HG03558 (cell line): ENCODE data around the gene PTPN4.

ENCODE experiments used
- ATAC-seq: cut with Tn5 transposase; IDR thresholded peaks from one replicate; pipeline ENCODE4 v1.9.1; 2021; ENCODE audit warnings: moderate number of reproducible peaks; ENCODE audit not compliant: unreplicated experiment; ENCODE audit errors: extremely low read depth

The PTPN4 gene

DNA sequence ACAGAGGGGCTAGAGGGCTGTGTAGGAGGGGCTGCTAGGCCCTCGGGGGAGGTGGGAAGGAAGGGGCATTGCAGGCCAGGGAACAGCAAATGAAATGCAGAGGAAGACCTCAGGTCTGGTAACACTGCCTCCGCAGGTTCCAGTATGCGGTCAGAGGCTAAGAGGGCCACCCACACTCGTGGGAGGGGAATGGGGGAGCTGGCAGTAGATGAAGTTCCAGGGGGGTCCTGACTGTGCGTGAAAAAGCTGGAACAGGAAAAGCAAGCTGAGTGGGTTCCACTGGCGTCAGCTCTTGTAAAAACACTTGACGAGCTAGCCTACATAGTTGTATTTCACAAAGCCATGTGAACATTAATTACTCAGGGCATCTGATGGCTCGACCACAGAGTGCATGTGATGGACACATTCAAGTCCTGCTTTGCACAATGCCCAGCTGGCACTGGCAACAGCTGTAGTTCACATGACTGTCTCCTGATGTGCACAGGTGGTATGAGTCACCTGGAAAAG lies 29.0 kb upstream of the PTPN4 start:
- no peak for ATAC-seq

DNA sequence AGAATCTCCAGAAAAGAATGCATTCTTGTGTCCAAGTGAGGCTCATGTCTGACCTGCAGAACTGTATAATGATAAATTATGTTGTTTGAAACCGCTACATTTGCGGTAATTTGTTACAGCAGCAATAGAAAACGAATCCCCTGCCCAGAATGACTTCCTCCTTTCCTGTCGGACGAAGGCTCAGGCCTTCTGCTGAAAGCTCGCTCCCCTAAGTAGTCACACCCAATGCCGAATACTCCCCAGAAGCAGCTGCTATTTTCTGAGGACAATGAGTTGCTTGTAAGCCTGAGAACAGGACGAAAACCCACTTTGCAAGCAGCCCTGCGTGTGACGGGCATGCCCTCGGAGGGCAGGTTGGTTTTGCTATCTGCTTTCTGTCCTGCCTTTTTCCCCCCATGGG lies 27.7 kb upstream of the PTPN4 start:
- ATAC-seq: no peak

DNA sequence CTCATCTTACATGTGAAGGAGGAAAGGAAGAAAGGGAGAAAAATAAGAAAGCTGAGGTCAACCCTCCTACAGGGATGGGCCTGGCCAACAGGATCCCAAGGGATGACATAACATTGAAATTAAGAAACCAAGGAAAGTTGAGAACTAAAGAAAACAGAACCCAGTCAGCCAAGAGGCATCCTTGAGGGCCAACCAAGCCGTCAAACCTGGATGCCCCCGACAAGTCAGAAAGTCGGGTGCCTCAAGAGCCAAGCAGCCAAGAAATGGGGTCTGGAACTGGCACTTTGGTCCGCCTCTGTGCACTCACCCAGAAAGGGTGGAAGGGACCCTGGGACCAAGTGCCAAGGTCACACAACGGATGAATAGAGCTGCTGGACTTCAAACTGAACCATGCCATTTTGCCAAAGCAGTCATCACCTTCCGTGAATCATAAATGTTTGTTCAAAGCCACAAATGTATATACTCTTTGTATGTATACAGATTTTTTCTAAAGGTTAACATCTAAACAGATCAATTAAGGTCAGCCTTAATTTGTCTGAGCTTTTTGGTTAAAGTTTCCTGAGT lies 27.0 kb upstream of the PTPN4 start:
- ATAC-seq: no peak

DNA sequence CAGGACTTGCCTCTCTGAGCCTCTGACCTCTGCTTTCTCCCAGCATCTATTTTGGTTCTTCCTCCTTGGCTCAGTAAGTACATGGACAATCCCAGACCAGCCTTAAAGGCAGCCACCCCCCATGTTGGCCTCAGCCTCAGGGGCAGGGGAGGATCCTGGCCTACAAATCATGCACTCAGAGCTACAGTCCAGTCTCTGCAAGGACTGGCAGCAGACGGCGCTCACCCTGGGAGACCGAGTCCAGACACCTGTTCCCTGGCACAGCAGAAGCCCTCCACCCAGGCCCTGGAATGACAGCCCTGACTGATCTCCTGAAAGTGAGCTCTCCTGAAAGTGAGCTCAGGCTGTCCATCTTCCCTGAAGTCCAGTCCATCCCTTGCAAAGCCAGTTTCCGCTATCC lies 25.7 kb upstream of the PTPN4 start:
- no peak for ATAC-seq

DNA sequence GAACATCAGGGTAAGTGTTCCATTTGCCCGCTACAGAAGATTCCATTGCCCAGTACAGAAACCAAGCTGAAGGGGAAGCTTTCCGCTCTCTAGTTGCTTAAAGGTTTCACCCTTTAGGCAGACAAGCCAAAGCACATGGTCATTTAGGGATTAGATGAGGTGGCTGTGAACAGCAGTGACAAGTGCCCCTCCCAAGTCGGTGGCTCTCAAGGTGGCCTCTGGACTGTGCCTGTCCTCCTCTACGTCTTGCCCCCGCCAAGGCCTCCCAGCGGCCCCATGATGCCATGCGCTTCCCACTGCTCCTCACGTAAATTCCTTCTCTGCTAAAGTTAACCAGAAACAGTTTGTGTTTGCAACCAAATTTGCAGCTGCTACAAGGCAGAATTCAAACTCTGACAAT lies 24.2 kb upstream of the PTPN4 start:
- ATAC-seq: no peak

DNA sequence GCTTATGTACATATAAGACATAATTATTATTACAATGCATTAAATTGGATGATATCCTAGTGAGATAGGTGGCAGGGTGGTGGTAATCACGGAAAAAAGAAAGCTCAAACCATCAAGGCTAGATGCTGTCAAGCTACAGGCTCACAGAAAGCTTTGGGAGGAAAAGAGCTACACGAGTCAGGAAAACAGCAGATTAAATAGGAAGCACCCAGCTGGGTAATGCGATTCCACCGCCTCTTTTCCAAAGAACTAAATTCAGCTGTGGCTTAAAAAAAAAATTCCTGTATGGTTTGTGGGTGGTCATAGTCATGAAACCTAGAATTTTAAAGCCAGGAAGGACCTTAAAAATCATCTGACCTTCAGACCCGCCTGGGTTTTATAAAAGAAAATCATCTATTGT lies 23.7 kb upstream of the PTPN4 start:
- ATAC-seq: no peak

DNA sequence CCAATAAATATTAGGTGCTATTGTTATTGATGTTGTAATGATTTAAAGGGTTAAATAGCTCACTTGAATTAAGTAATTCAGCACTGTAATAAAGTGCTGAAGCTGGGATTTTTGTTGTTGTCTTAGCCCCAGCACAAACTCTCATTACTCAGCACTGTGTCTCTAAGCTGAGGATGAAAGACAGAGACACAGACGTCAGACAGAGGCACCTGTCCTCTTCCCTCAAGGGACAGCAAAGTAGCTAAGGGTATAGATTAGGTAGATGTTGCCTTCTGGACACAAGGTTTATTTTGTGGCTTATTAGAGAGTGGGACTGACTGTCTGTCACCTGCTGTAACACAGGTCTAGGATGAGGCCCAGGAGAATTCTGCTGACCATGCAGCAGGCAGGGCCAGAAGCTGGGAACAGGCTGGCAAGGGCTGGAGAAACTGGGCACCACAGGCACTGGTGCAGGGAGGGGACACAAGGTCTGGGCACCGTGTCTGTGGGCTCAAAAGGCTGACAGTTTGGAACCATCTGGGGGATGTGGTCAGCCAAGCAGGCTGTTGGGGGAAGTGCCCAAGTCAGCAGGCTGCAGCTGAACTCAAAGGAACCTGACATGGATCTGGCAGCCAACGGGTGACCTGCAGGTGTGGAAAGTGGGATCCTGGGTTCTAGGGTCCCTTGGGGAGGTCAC lies 20.0 kb upstream of the PTPN4 start:
- ATAC-seq: no peak

DNA sequence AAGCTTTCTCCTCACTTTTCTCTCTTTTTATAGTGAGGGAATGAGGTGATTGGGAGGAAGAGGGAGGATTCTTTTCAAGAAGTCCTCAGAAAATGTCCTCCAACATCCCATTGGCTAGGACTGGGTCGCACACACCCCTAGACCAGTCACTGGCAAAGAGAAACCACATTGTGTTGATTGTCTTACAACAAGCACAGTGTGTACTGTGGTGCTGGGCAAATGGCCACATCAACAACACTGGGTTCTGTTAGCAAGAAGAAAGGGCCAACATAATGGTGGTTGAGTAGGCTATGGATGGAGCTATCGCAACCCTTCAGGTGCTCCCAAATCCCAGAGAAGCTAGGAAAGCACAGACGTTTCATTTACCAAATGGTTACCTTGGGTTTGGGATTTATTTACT lies 18.7 kb upstream of the PTPN4 start:
- ATAC-seq: no peak

DNA sequence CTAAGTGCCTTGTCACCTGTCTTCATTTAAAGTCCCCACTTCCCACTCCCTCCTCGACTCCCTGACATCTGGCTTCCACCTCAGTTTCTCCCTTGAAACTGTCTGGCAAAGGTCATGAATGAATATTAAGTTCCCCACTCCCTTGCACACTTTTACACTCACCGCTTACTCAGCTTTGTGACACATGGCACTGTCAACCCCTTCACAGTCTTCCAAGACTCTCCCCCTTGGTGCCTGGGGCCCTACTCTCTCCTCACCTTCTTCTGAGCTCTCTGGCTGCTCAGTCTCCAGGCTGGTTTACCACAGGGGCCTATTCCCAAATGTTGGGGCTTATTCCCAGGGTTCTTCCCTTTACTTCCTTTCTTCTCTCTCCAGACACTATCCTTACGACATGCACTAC lies 17.9 kb upstream of the PTPN4 start:
- ATAC-seq: no peak

DNA sequence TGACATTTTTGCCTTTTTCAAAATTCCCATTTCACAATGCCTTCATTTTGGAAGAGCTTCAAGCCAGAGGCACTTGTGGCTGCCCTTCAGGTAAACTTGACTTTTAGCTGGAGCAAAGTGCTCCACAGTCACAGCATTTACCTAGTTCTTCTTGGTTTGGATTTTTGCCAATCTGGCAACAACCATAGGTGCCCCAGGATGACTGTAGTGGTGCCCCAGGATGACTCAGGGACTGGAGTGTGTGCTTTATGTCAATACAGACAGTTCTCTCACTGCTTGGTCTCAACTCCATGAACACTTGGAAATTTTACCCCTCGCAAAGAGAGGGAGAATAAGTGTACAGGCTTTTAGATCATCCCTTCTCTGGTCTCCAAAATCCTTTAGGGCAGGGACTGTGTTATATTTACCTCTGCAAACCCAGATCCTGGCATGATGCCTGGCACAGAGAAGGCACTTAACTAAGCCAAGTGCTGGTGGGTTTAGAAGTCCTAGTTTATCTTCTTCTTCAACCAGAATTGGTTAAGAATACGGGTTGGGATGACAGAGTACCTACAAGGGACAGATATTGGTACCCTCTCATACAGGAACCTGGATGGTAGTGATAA lies 15.3 kb upstream of the PTPN4 start:
- ATAC-seq: no peak

DNA sequence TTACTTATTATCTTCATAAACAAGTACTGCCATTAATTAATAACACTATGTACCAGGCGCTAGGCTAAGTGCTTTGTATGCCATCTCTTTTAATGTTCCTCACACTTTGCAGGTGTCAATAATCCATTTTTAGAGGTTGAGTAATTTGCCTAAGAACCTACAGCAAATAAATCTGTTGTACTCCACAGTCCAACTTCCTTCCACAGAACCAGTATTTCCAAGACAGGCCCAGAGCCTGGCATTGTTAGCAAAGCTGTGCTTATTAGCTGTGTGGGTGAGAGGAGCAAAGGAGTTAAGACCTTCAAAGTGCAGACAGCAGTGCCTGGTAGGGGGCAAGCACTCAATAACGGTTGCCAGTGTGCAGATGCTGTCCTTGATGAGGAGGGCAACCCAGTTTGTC lies 14.2 kb upstream of the PTPN4 start:
- no peak for ATAC-seq

DNA sequence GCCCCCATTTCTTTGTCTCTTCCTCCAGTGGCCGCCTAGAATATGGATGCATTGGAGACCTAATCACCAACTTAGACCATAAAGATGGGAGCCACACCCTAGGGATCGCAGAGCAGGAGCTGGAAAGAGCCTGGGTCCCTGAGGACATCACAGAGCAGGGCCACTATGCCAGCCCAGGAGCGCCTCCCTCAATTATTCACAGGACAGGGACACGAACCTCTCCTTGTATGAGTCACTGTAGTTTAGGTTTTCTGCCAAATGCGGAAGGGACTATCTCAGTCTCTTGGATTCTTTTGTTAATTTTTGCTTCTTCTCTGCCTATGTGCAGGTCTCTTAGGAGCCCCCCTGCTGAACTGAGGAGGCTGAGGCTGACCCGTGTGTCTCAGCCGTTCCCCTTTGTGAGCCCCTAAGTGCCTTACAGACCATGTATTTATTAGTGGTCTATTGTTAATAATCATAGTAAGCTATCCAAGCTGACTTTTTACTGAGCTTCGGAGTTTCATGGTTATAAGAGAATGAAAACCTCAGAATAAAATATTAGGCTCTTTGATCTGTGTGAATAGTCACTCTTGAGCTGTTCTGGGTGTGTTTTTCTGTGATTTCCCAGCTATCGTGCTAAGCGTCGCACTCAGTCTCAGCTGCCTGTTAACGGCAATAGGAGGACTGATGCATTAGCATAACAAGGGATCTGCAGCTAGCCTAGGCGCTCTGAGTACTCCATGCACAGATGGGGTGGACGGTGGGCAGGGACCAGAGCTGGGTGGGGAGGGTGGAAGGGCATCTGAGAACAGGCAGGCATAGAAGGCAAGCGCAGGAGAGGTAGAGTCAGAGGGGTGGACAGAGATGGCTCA lies 12.7 kb upstream of the PTPN4 start:
- no peak for ATAC-seq

DNA sequence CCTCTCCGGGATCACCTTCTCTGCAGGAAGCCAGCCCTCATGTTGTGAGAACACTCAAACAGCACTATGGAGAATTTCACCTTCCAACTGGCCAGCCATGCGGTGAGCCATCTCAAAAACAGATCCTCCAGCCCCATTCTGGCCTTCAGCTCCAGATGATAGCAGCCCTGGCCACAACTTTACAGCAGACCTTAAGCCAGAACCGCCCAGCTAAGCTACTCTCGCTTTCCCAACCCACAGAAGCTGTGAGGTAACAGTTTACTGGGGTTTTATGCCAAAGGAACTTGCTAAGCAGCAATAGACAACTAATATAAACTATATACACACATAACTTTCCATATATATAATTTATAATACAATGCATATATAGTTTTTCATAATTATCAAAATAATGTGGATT lies 11.6 kb upstream of the PTPN4 start:
- no peak for ATAC-seq

DNA sequence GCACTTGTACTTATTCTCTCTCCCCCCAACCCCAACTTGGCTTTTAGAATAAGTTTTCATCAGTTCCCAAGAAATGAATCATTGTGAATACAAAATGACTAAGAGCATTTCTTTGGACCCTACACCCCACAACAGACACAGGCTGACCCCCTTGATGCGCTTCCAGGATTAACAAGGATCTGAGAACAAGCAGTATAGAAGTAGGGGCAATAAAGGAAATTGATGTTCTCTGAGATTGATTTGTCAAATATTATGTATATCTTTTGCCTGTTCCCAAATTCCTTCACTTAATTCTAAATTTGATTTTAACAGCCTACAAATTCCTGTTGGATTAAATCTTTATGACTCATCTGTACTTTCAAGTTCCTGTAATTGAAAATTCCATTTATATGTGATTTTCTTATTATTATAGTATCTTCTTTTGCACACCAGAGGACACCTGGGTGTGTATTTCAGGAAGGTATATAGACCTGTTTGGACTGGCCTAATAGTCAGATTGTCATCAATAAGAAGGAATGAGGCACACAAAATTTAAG lies 10.2 kb upstream of the PTPN4 start:
- ATAC-seq: no peak

DNA sequence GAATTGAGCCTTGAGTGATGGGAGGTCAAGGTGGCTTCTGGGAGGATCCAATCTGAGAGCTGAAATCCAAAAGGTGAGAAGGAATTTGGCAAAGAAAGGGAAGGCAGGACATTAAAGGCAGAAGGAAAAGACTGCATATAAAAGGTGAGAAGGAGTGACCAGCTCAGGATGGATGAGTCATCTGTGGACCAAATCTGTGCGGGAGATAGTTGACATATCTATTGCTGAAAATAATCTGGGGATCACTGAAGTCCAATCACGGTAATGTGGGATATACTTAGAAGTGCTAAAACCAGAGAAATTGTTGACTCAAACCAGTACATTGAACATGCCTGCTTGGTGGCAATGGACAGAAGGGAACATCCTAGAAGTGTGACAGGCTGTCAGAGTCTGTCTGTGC lies 8.0 kb upstream of the PTPN4 start:
- no peak for ATAC-seq

DNA sequence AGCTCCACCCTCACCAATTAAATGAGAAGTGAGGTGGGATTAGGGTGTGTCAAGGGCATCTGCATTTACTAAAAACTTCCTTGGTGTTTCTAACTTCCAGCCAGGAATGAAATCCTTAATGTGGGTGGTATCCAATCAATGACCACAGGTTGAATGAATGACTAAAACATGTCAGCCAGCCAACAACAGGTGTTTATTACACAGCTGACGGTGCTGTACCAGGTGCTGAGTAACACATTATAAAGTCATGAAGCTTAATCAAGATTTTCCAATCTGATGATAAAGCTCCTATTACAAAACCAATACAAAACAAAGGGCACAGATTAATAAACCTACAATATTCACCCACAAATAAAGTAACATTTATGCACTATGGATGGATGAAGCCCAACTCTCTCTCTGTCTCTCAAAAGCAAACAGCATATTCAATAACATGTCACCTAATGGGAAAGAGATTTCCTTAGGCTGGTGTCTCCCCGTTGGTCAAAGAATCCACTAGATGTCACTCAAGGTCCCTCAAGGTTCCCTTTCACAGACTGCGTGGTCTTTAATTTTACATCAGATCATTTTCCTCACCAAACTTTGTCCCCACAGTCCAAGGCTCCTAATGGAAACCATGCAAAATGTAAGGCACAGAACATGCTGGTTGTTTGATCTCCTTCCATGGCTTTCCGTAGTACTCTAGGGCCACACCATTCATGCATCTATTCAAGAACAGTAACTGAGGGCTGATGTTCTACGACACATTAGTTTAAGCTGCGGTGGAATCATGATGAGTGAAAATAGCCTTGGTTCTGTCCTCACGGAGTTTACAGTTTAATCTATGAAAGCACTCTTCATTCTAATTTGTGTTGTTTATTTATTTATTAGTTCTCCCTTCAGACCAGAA lies 6.4 kb upstream of the PTPN4 start:
- no peak for ATAC-seq

DNA sequence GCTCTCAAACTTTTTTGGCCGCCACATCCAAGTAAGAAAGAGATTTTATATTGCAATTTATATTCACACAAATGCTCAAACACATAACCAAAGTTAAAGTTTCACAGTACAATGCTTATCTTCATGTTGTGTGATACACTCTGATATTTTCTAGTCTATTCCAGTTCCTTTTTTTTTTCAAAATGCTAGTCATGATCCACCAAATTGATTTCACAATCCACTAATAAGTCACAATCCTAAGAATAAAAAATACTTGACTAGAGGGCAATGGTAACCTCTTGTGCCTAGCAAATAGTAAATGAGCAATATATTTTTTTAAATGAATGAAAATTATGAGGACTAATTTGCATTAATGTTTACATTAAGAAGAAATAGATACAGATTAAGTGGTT lies 5.8 kb upstream of the PTPN4 start:
- ATAC-seq: no peak

DNA sequence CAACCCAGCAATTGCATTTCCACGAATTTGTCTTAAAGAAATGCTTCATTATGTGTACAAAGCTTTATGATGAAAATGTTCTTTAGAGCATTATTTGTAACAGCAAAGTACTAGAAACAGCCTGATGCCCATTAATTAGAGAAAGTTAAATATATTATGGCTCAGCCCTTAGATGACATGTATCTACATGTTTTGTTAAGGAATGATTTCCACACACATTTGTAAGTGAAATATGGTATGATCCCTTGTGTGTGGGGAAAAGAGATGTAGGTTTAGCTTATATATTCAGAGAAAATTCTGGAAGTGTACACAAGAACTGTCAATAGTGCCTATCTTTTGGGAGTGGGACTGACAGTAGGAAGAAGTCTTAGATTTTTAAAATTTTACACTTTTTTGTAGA lies 3.8 kb upstream of the PTPN4 start:
- no peak for ATAC-seq

DNA sequence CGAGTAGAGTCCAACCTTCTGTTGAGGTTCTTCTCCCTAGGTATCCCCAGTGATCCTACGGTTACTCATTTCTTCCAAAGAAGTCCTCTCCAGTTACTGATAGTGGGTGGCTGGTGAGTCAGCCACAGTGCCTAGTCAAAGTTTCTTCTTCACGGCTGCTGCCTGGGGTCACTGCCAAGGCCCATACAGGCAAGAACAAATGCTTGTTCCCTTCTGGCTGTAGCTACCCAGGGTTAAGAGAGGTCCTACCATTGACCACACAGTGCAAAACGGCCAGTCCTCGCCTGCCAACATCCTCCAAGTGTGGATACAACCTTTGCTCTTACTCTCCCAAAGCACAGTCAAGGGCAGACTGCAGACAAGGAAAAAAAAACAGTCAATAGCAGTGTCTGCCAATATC lies 2.9 kb upstream of the PTPN4 start:
- no peak for ATAC-seq

DNA sequence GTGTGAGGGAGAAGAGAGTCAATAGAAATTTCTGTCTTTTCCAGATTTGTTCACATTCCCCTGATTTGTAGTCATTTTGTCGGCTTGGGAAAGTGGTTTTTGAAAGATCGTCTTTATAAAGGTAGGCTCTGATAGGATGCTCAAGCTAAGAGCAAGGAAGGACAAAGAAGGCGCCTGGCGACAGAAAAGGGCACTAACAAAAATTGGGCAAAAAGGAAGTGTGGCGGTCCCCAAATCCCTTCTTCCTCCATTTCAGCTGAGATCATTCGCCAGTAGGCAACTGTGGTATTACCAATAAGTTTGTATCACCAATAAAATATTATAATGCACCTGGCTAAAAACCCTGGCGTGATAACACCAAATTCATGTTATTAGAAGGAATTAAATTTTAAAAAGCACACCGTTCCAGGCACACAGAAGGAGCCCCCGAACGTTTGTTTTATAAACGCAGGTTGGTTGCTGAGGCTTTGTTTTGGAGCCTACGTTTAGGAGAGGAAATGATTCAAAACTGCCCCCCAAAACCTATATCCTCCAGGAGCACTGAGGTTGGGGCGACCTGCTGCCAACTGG lies 756 bp upstream of the PTPN4 start:
- no peak for ATAC-seq
